GM12875 (cell line): ENCODE data around the gene PDGFRB.

Source experiments
- H3K4me3 ChIP-seq: one replicate; pipeline ENCODE4 v1.5.1; 2011; ENCODE audit warnings: low read depth, low read length, control low read depth
- CTCF ChIP-seq: IDR thresholded peaks from 2 replicates; pipeline ENCODE4 v1.5.1; 2011; ENCODE audit warnings: low read depth, mild to moderate bottlenecking, control low read depth, inconsistent platforms, low read length, moderate library complexity, borderline replicate concordance; ENCODE audit not compliant: insufficient read depth

Gene PDGFRB

GRCh38 chr5:150077060-150077459 is 78.6 kb downstream of the PDGFRB start:
- H3K4me3 ChIP-seq: no peak overlapping the region
- no peak for TF ChIP-seq CTCF

DNA sequence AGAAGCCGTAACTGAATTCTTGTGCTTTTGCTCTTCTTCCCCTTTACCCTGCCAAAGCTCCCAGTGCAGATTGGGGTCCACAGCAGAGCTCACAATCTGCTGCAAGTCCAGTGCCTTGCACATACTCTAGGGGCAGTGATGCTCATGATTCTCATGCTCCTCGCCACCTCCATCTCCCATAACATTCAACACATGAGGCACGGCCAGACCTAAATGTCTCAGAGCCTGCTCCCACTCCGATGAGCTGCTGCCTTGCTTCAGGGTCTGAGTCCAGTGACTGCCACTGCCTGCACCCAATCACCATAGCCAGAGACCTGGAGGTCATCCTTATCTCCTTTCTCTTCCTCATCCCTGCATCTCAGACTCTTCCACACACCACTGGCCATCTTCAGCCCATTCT is 79.8 kb downstream of the PDGFRB start:
- peak; percentile 24; the same call in 1 of the 2 replicates for TF ChIP-seq CTCF
- H3K4me3 ChIP-seq: no peak overlapping the region

- no peak overlapping the region for H3K4me3 ChIP-seq
- TF ChIP-seq CTCF: no peak
These were observed 80.4 kb downstream of the PDGFRB start for GRCh38 chr5:150075233-150075632.

GRCh38 chr5:150073677-150074076 is 82.0 kb downstream of the PDGFRB start:
- H3K4me3 ChIP-seq: no peak overlapping the region

DNA sequence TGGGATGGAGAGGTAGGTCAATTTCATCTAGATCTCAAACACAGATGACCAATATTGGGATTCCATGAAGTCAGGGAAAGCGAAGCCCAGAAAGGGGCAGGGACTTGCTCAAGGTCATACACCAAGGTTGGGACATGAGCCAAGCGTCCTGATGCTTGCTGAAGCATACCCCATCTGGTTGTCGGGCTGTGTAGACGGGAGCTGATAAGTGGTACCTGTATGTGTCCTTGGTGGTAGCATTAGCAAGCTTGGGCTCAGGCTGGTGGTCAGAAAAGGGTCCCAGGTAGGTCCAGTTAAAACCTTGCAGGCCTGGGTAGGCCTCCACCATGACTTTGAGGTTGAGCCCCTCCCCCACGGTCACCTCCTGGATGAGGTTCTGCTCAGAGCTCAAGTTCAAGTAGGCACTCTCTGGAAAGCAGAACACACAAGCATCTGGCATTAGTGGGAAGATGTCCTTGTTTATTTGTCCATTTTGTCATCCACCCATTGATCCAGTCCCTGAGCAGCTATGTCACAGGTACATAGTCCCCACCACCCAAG is 82.5 kb downstream of the PDGFRB start:
- TF ChIP-seq CTCF: no peak
- no peak overlapping the region for H3K4me3 ChIP-seq

More at GRCh38 chr5:150073677-150074076, 82.0 kb downstream of the PDGFRB start:
- no peak for TF ChIP-seq CTCF

DNA sequence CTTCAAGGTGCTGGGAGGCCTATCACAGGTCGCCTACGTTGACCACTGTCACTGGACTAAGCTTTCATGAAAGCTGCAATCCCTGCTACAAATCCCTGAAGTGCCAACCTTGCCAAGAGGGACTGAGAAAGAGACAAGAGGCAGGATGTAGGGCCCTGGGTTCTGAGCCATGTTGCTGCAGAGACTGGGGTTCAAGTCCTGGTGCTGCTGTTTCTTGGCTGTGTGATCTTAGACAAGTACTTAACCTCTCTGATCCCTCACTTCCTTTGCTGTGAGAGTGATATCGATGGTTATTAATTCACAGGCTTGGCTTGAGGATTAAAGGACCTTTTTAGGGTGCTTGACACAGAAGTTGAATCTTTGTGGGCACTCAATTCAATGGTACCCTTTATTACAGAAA is 84.8 kb downstream of the PDGFRB start:
- H3K4me3 ChIP-seq: no peak overlapping the region
- TF ChIP-seq CTCF: no peak
